GM12874 (cell line): ENCODE data around the gene OR2H2.

Source experiments
- CTCF ChIP-seq: IDR thresholded peaks from 2 replicates; pipeline ENCODE4 v1.5.1; 2011; ENCODE audit warnings: low read depth, mild to moderate bottlenecking, control low read depth, low read length, moderate library complexity; ENCODE audit not compliant: insufficient read depth

The OR2H2 gene

GRCh38 chr6:29625337-29625930 is 40.5 kb downstream of the OR2H2 start:
- TF ChIP-seq CTCF = no peak

GRCh38 chr6:29626948-29627754 is 42.2 kb downstream of the OR2H2 start:
- TF ChIP-seq CTCF = no peak

- TF ChIP-seq CTCF = no peak
Observed at GRCh38 chr6:29627755-29628418, 43.0 kb downstream of the OR2H2 start.

- peak; percentile 77 for TF ChIP-seq CTCF
Observed at GRCh38 chr6:29628419-29629281, 43.7 kb downstream of the OR2H2 start.

GRCh38 chr6:29629571-29629970 is 44.6 kb downstream of the OR2H2 start:
- TF ChIP-seq CTCF = no peak

- TF ChIP-seq CTCF = no peak
Observed at GRCh38 chr6:29630315-29630714, 45.4 kb downstream of the OR2H2 start.
